Mesenchymal stem cell (in vitro differentiated cells and primary cell): ENCODE data around the gene CDYL2.

Experiments
- DNase-seq: peaks from one replicate; pipeline ENCODE4 v3.0.0-alpha.2; 2013
- H2AFZ ChIP-seq: one replicate; pipeline ENCODE4 v1.6.1; 2013; ENCODE audit warnings: low read depth, mild to moderate bottlenecking, control low read depth, inconsistent platforms, low read length, moderate library complexity
- H2AK5ac ChIP-seq: 2 replicates; pipeline ENCODE4 v1.6.1; 2013; ENCODE audit warnings: low read length, moderate library complexity, mild to moderate bottlenecking, inconsistent platforms; ENCODE audit not compliant: severe bottlenecking
- H2BK120ac ChIP-seq: one replicate; pipeline ENCODE4 v1.6.1; 2013; ENCODE audit warnings: low read depth, mild to moderate bottlenecking, inconsistent platforms, low read length, moderate library complexity
- H2BK12ac ChIP-seq, 2 experiments: one replicate each; pipeline ENCODE4 v1.6.1; 2013; ENCODE audit warnings: inconsistent platforms in 2 of 2, low read length in 2 of 2, mild to moderate bottlenecking in 2 of 2, moderate library complexity in 2 of 2, control low read depth in 1 of 2
- H2BK15ac ChIP-seq: one replicate; pipeline ENCODE4 v1.6.1; 2013; ENCODE audit warnings: mild to moderate bottlenecking, low read depth, inconsistent platforms; ENCODE audit not compliant: poor library complexity, severe bottlenecking
- H2BK5ac ChIP-seq: 2 replicates; pipeline ENCODE4 v1.6.1; 2013; ENCODE audit warnings: low read depth, mild to moderate bottlenecking, low read length, control low read depth, inconsistent platforms; ENCODE audit not compliant: poor library complexity, severe bottlenecking
- H3K14ac ChIP-seq, 2 experiments: one replicate each; pipeline ENCODE4 v1.6.1; 2013; ENCODE audit warnings: inconsistent platforms in 2 of 2, low read length in 2 of 2, control low read depth in 1 of 2, mild to moderate bottlenecking in 1 of 2, moderate library complexity in 1 of 2
- H3K18ac ChIP-seq, 2 experiments: one replicate each; pipeline ENCODE4 v1.6.1; 2013; ENCODE audit warnings: inconsistent platforms in 2 of 2, low read length in 2 of 2, control low read depth in 1 of 2, low read depth in 1 of 2, mild to moderate bottlenecking in 1 of 2
- H3K23ac ChIP-seq, 2 experiments: one replicate each; pipeline ENCODE4 v1.6.1; 2013; ENCODE audit warnings: inconsistent platforms in 2 of 2, low read length in 2 of 2, mild to moderate bottlenecking in 2 of 2, moderate library complexity in 2 of 2, control low read depth in 1 of 2
- H3K27ac ChIP-seq: 2 replicates; pipeline ENCODE4 v1.5.1; 2013; ENCODE audit warnings: mild to moderate bottlenecking, moderate library complexity, low read length, control low read depth, inconsistent platforms; ENCODE audit not compliant: poor library complexity, severe bottlenecking
- H3K27me3 ChIP-seq, 2 experiments: 2 replicates each; pipeline versions ENCODE4 v1.6.1 to v1.7.0; 2013; ENCODE audit warnings: low read length in 2 of 2, mild to moderate bottlenecking in 2 of 2, moderate library complexity in 2 of 2, control low read depth in 1 of 2, inconsistent platforms in 1 of 2; ENCODE audit not compliant: control insufficient read depth in 1 of 2, insufficient read depth in 1 of 2
- H3K36me3 ChIP-seq, 2 experiments: 2 replicates each; pipeline versions ENCODE4 v1.6.1 to v1.7.0; 2013; ENCODE audit warnings: low read length in 2 of 2, control low read depth in 1 of 2, inconsistent platforms in 1 of 2, low read depth in 1 of 2, mild to moderate bottlenecking in 1 of 2; ENCODE audit not compliant: insufficient read depth in 2 of 2, control insufficient read depth in 1 of 2
- H3K4ac ChIP-seq, 2 experiments: one replicate each; pipeline ENCODE4 v1.6.1; 2013; ENCODE audit warnings: inconsistent platforms in 2 of 2, low read length in 2 of 2, mild to moderate bottlenecking in 2 of 2, moderate library complexity in 2 of 2, control low read depth in 1 of 2, low read depth in 1 of 2
- H3K4me1 ChIP-seq: 2 replicates; pipeline ENCODE4 v1.6.1; 2013; ENCODE audit warnings: low read depth, low read length, control low read depth; ENCODE audit not compliant: control insufficient read depth, insufficient read depth
- H3K4me2 ChIP-seq: 2 replicates; pipeline ENCODE4 v1.6.1; 2013; ENCODE audit warnings: low read length, mild to moderate bottlenecking, inconsistent platforms; ENCODE audit not compliant: poor library complexity, severe bottlenecking
- H3K4me3 ChIP-seq, 2 experiments: 2 replicates each; pipeline versions ENCODE4 v1.5.1 to v1.7.0; 2013; ENCODE audit warnings: low read length in 2 of 2, mild to moderate bottlenecking in 2 of 2, control low read depth in 1 of 2, low read depth in 1 of 2; ENCODE audit not compliant: insufficient read depth in 1 of 2
- H3K79me1 ChIP-seq: replicated peaks from 2 replicates; pipeline ENCODE4 v1.6.1; 2013; ENCODE audit warnings: mild to moderate bottlenecking, control low read depth, low read length, inconsistent platforms; ENCODE audit not compliant: poor library complexity, severe bottlenecking
- H3K9ac ChIP-seq: 2 replicates; pipeline ENCODE4 v1.7.0; 2013; ENCODE audit warnings: mild to moderate bottlenecking, low read length, moderate library complexity
- H3K9me3 ChIP-seq: 2 replicates; pipeline ENCODE4 v1.7.0; 2013; ENCODE audit warnings: mild to moderate bottlenecking, low read length; ENCODE audit not compliant: control insufficient read depth
- H4K8ac ChIP-seq: one replicate; pipeline ENCODE4 v1.6.1; 2013; ENCODE audit warnings: inconsistent platforms, mild to moderate bottlenecking, low read length, moderate library complexity
- H4K91ac ChIP-seq: one replicate; pipeline ENCODE4 v1.6.1; 2013; ENCODE audit warnings: mild to moderate bottlenecking, low read length, inconsistent platforms
- WGBS: methylation state at CpG from one replicate; pipeline ENCODE4 v1.1.7; 2013; ENCODE audit warnings: mixed read lengths; 5-methylcytosine and 5-hydroxymethylcytosine counted together

CDYL2 gene

GRCh38 chr16:80622007-80622406, 182.4 kb downstream of the CDYL2 start:
- Histone ChIP-seq H3K9me3 (peaks cover 3% of the 10 kb centered on the region), H2BK15ac (no peak overlapping the region), H3K4ac (no peak overlapping the region), H2BK120ac (no peak overlapping the region), H4K91ac (no peak overlapping the region), H3K79me1 (no peaks in the 10 kb centered on the region), H3K18ac (no peak overlapping the region), H3K4me3 (no peak overlapping the region), H3K27me3 (no peaks in the 10 kb centered on the region), H2AK5ac (no peak overlapping the region), H2AFZ (no peak overlapping the region), H4K8ac (no peak overlapping the region), H3K4me2 (no peak overlapping the region), H3K36me3 (peaks cover 0 to 3% of the 10 kb centered on the region in 2 experiments), H3K27ac (no peak overlapping the region), H3K4me1 (no peaks in the 10 kb centered on the region), H2BK12ac (no peak overlapping the region), H3K9ac (no peak overlapping the region), H2BK5ac (no peak overlapping the region), H3K23ac (no peak overlapping the region), H3K14ac (no peak overlapping the region)
- WGBS: 39% methylated on average over 3 of the region's 3 CpGs
- no peak for DNase-seq

GRCh38 chr16:80620736-80621605, 183.4 kb downstream of the CDYL2 start:
- H3K4me3 ChIP-seq: no peak overlapping the region
- H3K79me1 ChIP-seq: no peaks in the 10 kb centered on the region
- H3K14ac ChIP-seq: no peak overlapping the region
- H2BK120ac ChIP-seq: no peak overlapping the region
- no peak overlapping the region for H3K27ac ChIP-seq
- H3K36me3 ChIP-seq: peaks cover 0 to 3% of the 10 kb centered on the region in 2 experiments
- no peak overlapping the region for H2BK15ac ChIP-seq
- H3K23ac ChIP-seq: no peak overlapping the region
- no peak overlapping the region for H3K9ac ChIP-seq
- no peaks in the 10 kb centered on the region for H3K4me1 ChIP-seq
- no peak overlapping the region for H3K18ac ChIP-seq
- H3K4ac ChIP-seq: no peak overlapping the region
- no peak overlapping the region for H2AFZ ChIP-seq
- no peak for DNase-seq
- no peak overlapping the region for H2BK5ac ChIP-seq
- no peak overlapping the region for H2AK5ac ChIP-seq
- H4K8ac ChIP-seq: no peak overlapping the region
- H3K9me3 ChIP-seq: peaks cover 3% of the 10 kb centered on the region
- H3K4me2 ChIP-seq: no peak overlapping the region
- WGBS: 88% methylated on average over 17 of the region's 17 CpGs
- H4K91ac ChIP-seq: no peak overlapping the region
- no peaks in the 10 kb centered on the region for H3K27me3 ChIP-seq
- no peak overlapping the region for H2BK12ac ChIP-seq

- Histone ChIP-seq H3K79me1 (no peaks in the 10 kb centered on the region), H3K18ac (no peak overlapping the region), H4K91ac (no peak overlapping the region), H3K4me2 (no peak overlapping the region), H3K4ac (no peak overlapping the region), H4K8ac (no peak overlapping the region), H3K4me3 (no peak overlapping the region), H2AFZ (no peak overlapping the region), H3K4me1 (no peaks in the 10 kb centered on the region), H2BK12ac (no peak overlapping the region), H2BK120ac (no peak overlapping the region), H2BK5ac (no peak overlapping the region), H2AK5ac (no peak overlapping the region), H3K36me3 (peaks cover 0 to 3% of the 10 kb centered on the region in 2 experiments), H3K27ac (no peak overlapping the region), H3K27me3 (no peaks in the 10 kb centered on the region), H3K23ac (no peak overlapping the region), H3K9ac (no peak overlapping the region), H2BK15ac (no peak overlapping the region), H3K14ac (no peak overlapping the region), H3K9me3 (peaks cover 3% of the 10 kb centered on the region)
- WGBS: 55% methylated on average over 3 of the region's 4 CpGs
- no peak for DNase-seq
These were observed 184.6 kb downstream of the CDYL2 start for GRCh38 chr16:80619824-80620223.

GRCh38 chr16:80618862-80619648, 185.3 kb downstream of the CDYL2 start:
- no peak overlapping the region for H2BK12ac ChIP-seq
- DNase-seq: no peak
- 72% methylated on average over 14 of the region's 14 CpGs for WGBS
- H3K36me3 ChIP-seq: peaks cover 0 to 3% of the 10 kb centered on the region in 2 experiments
- no peak overlapping the region for H3K27ac ChIP-seq
- H4K91ac ChIP-seq: no peak overlapping the region
- H3K4me3 ChIP-seq: no peak overlapping the region
- no peak overlapping the region for H3K18ac ChIP-seq
- H3K9me3 ChIP-seq: no peaks in the 10 kb centered on the region
- H3K4me1 ChIP-seq: no peaks in the 10 kb centered on the region
- H3K27me3 ChIP-seq: no peaks in the 10 kb centered on the region
- no peak overlapping the region for H4K8ac ChIP-seq
- no peak overlapping the region for H3K14ac ChIP-seq
- H2BK15ac ChIP-seq: no peak overlapping the region
- H3K9ac ChIP-seq: no peak overlapping the region
- no peak overlapping the region for H2BK5ac ChIP-seq
- H3K4ac ChIP-seq: no peak overlapping the region
- no peak overlapping the region for H2AK5ac ChIP-seq
- H2AFZ ChIP-seq: no peak overlapping the region
- H3K79me1 ChIP-seq: no peaks in the 10 kb centered on the region
- H3K23ac ChIP-seq: no peak overlapping the region
- H3K4me2 ChIP-seq: no peak overlapping the region
- no peak overlapping the region for H2BK120ac ChIP-seq
